ENCODE data around the gene MYH8.

The MYH8 gene

GRCh38 chr17:10421900-10422542, at the start of gene MYH8:
MYH8 (minus strand) TSS chr17:10421950; CDS start chr17:10420227, 1,723 bp downstream.
- Mint-ChIP-seq H3K27me3 (no peaks in the 10 kb centered on the region), H3K4me3 (no peak within 1 kb of the TSS), H3K4me1 (no peaks in the 10 kb centered on the region), H3K27ac (no peak within 1 kb of the TSS), H3K36me3 (no peaks in the 10 kb centered on the region), H3K9me3 (no peaks in the 10 kb centered on the region)
- CTCF ChIA-PET = no interaction called here
- DNase-seq = no peak

- no peak within 1 kb of the TSS for H3K4me3 Mint-ChIP-seq
- H3K9me3 Mint-ChIP-seq = no peaks in the 10 kb centered on the region
- H3K27ac Mint-ChIP-seq = no peak within 1 kb of the TSS
- H3K36me3 Mint-ChIP-seq = no peaks in the 10 kb centered on the region
- no peaks in the 10 kb centered on the region for H3K4me1 Mint-ChIP-seq
- no peak for DNase-seq
- no peaks in the 10 kb centered on the region for H3K27me3 Mint-ChIP-seq
- CTCF ChIA-PET = no interaction called here
These were observed 47.7 kb upstream of the MYH8 start, which contains the start of gene MYH4 for GRCh38 chr17:10469459-10469858. MYH4 (minus strand) TSS chr17:10469559; CDS start chr17:10466745, 2,814 bp downstream.

- H3K27ac Mint-ChIP-seq = no peak overlapping the region
- no peaks in the 10 kb centered on the region for H3K36me3 Mint-ChIP-seq
- no peaks in the 10 kb centered on the region for H3K27me3 Mint-ChIP-seq
- H3K4me3 Mint-ChIP-seq = no peak overlapping the region
- no peaks in the 10 kb centered on the region for H3K4me1 Mint-ChIP-seq
- no peak for DNase-seq
- H3K9me3 Mint-ChIP-seq = no peaks in the 10 kb centered on the region
- CTCF ChIA-PET = no interaction called here
These were observed 41.7 kb upstream of the MYH8 start for GRCh38 chr17:10463402-10463801.

DNA sequence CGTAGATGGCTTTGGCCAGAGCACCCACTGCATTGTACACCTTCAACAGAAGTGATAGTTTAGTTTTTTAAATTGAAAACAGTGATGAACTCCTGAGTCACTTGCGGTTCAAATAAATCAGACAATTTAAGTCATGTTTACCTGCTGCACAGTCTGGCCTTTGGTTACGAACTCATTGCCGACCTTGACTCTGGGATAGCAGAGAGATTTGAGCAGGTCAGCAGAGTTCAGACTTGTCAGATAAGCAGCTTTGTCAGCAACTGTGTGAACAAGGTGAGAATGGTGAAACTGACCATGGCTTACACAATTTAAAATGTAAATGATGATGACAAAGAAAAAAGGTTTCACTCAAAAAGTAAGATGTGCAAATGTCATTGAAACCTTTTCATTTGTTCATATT, 38.3 kb upstream of the MYH8 start:
- DNase-seq = no peak
- no peaks in the 10 kb centered on the region for H3K4me1 Mint-ChIP-seq
- H3K27me3 Mint-ChIP-seq = no peaks in the 10 kb centered on the region
- no peaks in the 10 kb centered on the region for H3K36me3 Mint-ChIP-seq
- no peaks in the 10 kb centered on the region for H3K9me3 Mint-ChIP-seq
- CTCF ChIA-PET = interaction anchor here (0.5 to 0.6 kb wide), 2 partner anchors 29 to 172 kb away, joined by 3 read pairs; no protein-coding TSS in a partner anchor
- no peak overlapping the region for H3K27ac Mint-ChIP-seq
- no peak overlapping the region for H3K4me3 Mint-ChIP-seq

- no peak overlapping the region for H3K27ac Mint-ChIP-seq
- no peaks in the 10 kb centered on the region for H3K36me3 Mint-ChIP-seq
- CTCF ChIA-PET = no interaction called here
- H3K27me3 Mint-ChIP-seq = peaks cover under 1% of the 10 kb centered on the region
- no peaks in the 10 kb centered on the region for H3K4me1 Mint-ChIP-seq
- H3K9me3 Mint-ChIP-seq = no peaks in the 10 kb centered on the region
- H3K4me3 Mint-ChIP-seq = no peak overlapping the region
- DNase-seq = no peak
These were observed 37.0 kb upstream of the MYH8 start for GRCh38 chr17:10458701-10459100.

- CTCF ChIA-PET = no interaction called here
- Mint-ChIP-seq H3K9me3 (no peaks in the 10 kb centered on the region), H3K36me3 (no peaks in the 10 kb centered on the region), H3K4me1 (no peaks in the 10 kb centered on the region), H3K27me3 (peaks cover 3% of the 10 kb centered on the region), H3K27ac (no peak overlapping the region), H3K4me3 (no peak overlapping the region)
- no peak for DNase-seq
These were observed 36.2 kb upstream of the MYH8 start for GRCh38 chr17:10457952-10458351.

GRCh38 chr17:10447026-10447931, 25.5 kb upstream of the MYH8 start:
- Mint-ChIP-seq H3K27ac (no peak overlapping the region), H3K4me3 (no peak overlapping the region), H3K9me3 (peaks cover 3% of the 10 kb centered on the region), H3K4me1 (no peaks in the 10 kb centered on the region), H3K36me3 (no peaks in the 10 kb centered on the region), H3K27me3 (no peaks in the 10 kb centered on the region)
- no peak for DNase-seq
- CTCF ChIA-PET = no interaction called here

DNA sequence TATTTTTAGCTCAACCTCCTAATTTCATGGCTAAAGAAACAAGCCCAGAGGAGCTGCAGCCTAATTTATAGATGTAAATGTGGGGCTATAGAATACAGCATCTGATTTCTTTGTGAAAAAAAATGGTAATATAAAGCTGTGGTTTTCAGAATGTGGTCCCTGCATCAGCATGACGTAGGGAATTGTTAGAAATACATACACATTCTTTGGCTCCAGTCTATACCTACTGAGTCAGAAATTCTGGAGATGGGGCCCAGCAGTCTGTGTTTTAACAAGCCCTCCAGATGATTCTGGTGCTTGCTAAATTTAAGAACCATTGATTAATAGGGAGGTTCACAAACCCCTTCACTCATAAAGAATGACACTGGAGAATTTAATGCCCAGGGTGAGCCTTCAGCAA, 18.1 kb upstream of the MYH8 start:
- DNase-seq = no peak
- Mint-ChIP-seq H3K4me1 (no peaks in the 10 kb centered on the region), H3K27ac (no peak overlapping the region), H3K27me3 (no peaks in the 10 kb centered on the region), H3K9me3 (no peaks in the 10 kb centered on the region), H3K4me3 (no peak overlapping the region), H3K36me3 (no peaks in the 10 kb centered on the region)
- CTCF ChIA-PET = no interaction called here

- Mint-ChIP-seq H3K27me3 (no peaks in the 10 kb centered on the region), H3K9me3 (no peaks in the 10 kb centered on the region), H3K36me3 (no peaks in the 10 kb centered on the region), H3K4me1 (no peaks in the 10 kb centered on the region), H3K4me3 (no peak overlapping the region), H3K27ac (no peak overlapping the region)
- CTCF ChIA-PET = interaction anchor here (1.6 kb wide), 1 partner anchor 182 kb away, joined by 3 read pairs; no protein-coding TSS in a partner anchor
- no peak for DNase-seq
These were observed 13.3 kb upstream of the MYH8 start for GRCh38 chr17:10435096-10435495.

GRCh38 chr17:10429421-10430045, 7.8 kb upstream of the MYH8 start:
- CTCF ChIA-PET = no interaction called here
- H3K27ac Mint-ChIP-seq = no peak overlapping the region
- DNase-seq = no peak

DNA sequence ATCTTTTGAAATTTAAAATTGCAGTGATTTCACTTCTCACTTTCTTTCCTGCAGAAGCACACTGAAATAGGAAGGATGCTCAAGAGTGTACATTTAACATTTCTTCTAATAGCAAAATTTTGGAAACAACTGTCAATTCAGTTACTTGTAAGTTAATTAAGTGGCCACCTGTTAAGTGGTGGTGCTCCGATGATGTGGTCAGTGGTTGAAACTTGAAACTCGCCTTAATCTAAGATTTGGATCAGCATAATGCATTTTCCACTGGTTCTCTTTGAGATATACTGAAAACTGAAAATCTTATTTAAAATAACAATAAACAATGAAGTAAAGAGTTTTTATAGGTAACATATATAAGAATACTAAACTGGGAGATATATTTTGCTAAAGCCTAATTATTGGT, 7.0 kb upstream of the MYH8 start:
- no peaks in the 10 kb centered on the region for H3K36me3 Mint-ChIP-seq
- CTCF ChIA-PET = no interaction called here
- H3K4me3 Mint-ChIP-seq = no peak overlapping the region
- no peak for DNase-seq
- no peaks in the 10 kb centered on the region for H3K9me3 Mint-ChIP-seq
- no peak overlapping the region for H3K27ac Mint-ChIP-seq
- no peaks in the 10 kb centered on the region for H3K27me3 Mint-ChIP-seq
- H3K4me1 Mint-ChIP-seq = no peaks in the 10 kb centered on the region

More at GRCh38 chr17:10429421-10430045, 7.8 kb upstream of the MYH8 start:
- Mint-ChIP-seq H3K27me3 (no peaks in the 10 kb centered on the region), H3K36me3 (no peaks in the 10 kb centered on the region), H3K4me1 (no peaks in the 10 kb centered on the region), H3K9me3 (no peaks in the 10 kb centered on the region), H3K4me3 (no peak overlapping the region)

GRCh38 chr17:10421211-10421610, 539 bp downstream of the MYH8 start:
- H3K36me3 Mint-ChIP-seq = no peaks in the 10 kb centered on the region
- no peak overlapping the region for H3K27ac Mint-ChIP-seq
- no peak for DNase-seq
- no peaks in the 10 kb centered on the region for H3K4me1 Mint-ChIP-seq
- H3K27me3 Mint-ChIP-seq = no peaks in the 10 kb centered on the region
- H3K4me3 Mint-ChIP-seq = no peak overlapping the region
- H3K9me3 Mint-ChIP-seq = no peaks in the 10 kb centered on the region
- CTCF ChIA-PET = no interaction called here

DNA sequence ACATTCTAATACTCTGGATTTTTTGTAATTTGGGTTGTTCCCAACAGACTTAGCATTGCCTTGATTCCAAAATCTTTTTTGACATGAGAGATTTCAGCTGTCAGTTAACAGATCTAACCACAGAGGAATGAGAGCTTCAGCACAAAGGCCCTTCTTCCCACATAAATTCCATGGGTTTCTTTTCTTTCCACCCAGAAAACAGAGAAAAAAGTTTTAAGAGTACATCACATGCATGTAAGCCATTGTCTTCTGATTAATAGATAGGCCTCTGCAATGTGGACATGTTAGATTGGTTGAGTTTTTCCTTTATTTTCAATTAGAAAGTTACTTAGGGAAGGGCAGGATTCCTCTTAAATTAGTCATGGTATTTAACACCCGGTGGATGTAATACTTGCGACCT, 939 bp downstream of the MYH8 start:
- CTCF ChIA-PET = no interaction called here
- H3K27me3 Mint-ChIP-seq = no peaks in the 10 kb centered on the region
- H3K36me3 Mint-ChIP-seq = no peaks in the 10 kb centered on the region
- no peak overlapping the region for H3K4me3 Mint-ChIP-seq
- H3K9me3 Mint-ChIP-seq = no peaks in the 10 kb centered on the region
- DNase-seq = no peak
- no peaks in the 10 kb centered on the region for H3K4me1 Mint-ChIP-seq
- H3K27ac Mint-ChIP-seq = no peak overlapping the region

DNA sequence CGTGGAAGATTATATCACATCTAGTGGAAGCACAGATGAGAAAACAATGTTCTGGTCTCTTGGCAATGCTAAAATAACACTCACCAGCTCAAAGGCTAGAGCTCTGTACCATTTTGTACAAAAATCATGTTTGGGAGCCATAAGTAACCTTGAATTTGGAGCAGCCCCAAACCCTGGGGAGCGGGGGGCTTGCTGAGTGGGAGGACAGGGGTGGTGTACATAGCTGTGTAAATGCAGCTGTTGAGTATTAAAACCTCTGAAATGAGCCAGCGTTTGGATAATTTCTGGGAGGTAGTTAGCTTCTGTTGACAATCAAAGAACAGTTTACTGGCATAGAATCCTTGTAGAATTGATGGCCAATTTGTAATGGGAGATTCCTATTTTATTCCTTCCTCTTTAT, 4.3 kb downstream of the MYH8 start:
- CTCF ChIA-PET = no interaction called here

More for the DNA sequence above, 4.3 kb downstream of the MYH8 start:
- no peak overlapping the region for H3K27ac Mint-ChIP-seq
- H3K4me1 Mint-ChIP-seq = no peaks in the 10 kb centered on the region
- H3K27me3 Mint-ChIP-seq = no peaks in the 10 kb centered on the region
- H3K4me3 Mint-ChIP-seq = no peak overlapping the region
- DNase-seq = no peak
- H3K9me3 Mint-ChIP-seq = no peaks in the 10 kb centered on the region
- no peaks in the 10 kb centered on the region for H3K36me3 Mint-ChIP-seq

All from activated naive CD4-positive, alpha-beta T cell treated with anti-CD3 and anti-CD28 coated beads, Interleukin-2, amount 10 ng/mL, durations not matched to agents 7 days and 5 days (primary cell).